Astrocyte of the spinal cord (primary cell): Measurements from ENCODE around the gene ZFR.
"Not testable (repeated sequence)": the region's sequence is repeated elsewhere in the genome, so short reads cannot be mapped to it uniquely, and the experiment has no call there.

Source experiments
- DNase-seq: peaks from one replicate; pipeline ENCODE4 v3.0.0; 2011; ENCODE audit warnings: low read depth, low spot score
- H3K4me3 ChIP-seq: 2 replicates; pipeline ENCODE4 v1.5.1; 2011; ENCODE audit warnings: low read depth, mild to moderate bottlenecking, low read length, moderate library complexity
- CTCF ChIP-seq: IDR thresholded peaks from 2 replicates; pipeline ENCODE4 v1.5.1; 2012; ENCODE audit warnings: low read depth, mild to moderate bottlenecking, low read length, inconsistent platforms
- in situ Hi-C: cut with HindIII; loops from 2 replicates; pipeline ENCODE4 v1.10.0; 2017; ENCODE audit warnings: low sequenced_read_pairs

ZFR gene

GRCh38 chr5:32403760-32404159 is 40.8 kb downstream of the ZFR start:
- no peak overlapping the region for H3K4me3 ChIP-seq
- in situ Hi-C loops, result no loop called here
- DNase-seq, result no peak
- TF ChIP-seq CTCF, result no peak

GRCh38 chr5:32400401-32400800 is 44.1 kb downstream of the ZFR start:
- H3K4me3 ChIP-seq, result no peak overlapping the region
- TF ChIP-seq CTCF, result no peak
- DNase-seq, result no peak
- in situ Hi-C loops, result no loop called here

GRCh38 chr5:32398754-32399153 is 45.8 kb downstream of the ZFR start:
- DNase-seq, H3K4me3 ChIP-seq, in situ Hi-C loops: not testable (repeated sequence)

GRCh38 chr5:32394981-32395380 is 49.6 kb downstream of the ZFR start:
- no peak for TF ChIP-seq CTCF
- H3K4me3 ChIP-seq, result no peak overlapping the region
- in situ Hi-C loops, result no loop called here
- DNase-seq, result no peak

GRCh38 chr5:32392039-32392438 is 52.5 kb downstream of the ZFR start:
- no peak overlapping the region for H3K4me3 ChIP-seq
- no peak for TF ChIP-seq CTCF
- in situ Hi-C loops, result no loop called here
- DNase-seq, result no peak

- in situ Hi-C loops, result no loop called here
- TF ChIP-seq CTCF, result no peak
- DNase-seq, result peak; percentile 91
- H3K4me3 ChIP-seq, result no peak overlapping the region
Measured at GRCh38 chr5:32390819-32391591, 53.5 kb downstream of the ZFR start.

GRCh38 chr5:32388432-32389129 is 56.0 kb downstream of the ZFR start:
- H3K4me3 ChIP-seq, result no peak overlapping the region
- in situ Hi-C loops, result no loop called here
- TF ChIP-seq CTCF, result no peak
- peak; percentile 49 for DNase-seq
